NCI-H1048 (cell line): ENCODE results near the gene PELO.

ENCODE experiments used
- DNase-seq: peaks from one replicate; lab custom pipeline; 2025; lab: John Stamatoyannopoulos, UW

Gene PELO

GRCh38 chr5:52772668-52773067 lies 15.0 kb upstream of the PELO start:
- no peak for DNase-seq

DNA sequence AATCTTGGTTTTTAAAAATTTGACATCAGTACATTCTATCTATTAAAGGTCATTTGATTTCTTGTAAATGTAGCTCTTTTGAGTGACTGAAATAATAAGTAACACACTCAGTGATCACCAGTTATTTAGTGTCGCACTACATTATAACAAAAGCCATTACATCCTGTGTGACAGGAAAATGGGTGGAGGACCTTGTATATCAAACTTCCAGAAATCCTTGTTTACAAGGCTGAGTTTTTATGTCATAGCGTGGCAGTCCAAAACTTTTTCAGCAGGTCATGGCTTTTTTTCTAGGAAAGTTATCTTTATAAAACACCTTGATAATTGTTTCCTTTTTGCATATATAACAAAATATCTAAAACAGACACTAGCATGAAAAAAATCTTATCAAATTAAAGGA lies 14.4 kb upstream of the PELO start:
- DNase-seq, result no peak

DNA sequence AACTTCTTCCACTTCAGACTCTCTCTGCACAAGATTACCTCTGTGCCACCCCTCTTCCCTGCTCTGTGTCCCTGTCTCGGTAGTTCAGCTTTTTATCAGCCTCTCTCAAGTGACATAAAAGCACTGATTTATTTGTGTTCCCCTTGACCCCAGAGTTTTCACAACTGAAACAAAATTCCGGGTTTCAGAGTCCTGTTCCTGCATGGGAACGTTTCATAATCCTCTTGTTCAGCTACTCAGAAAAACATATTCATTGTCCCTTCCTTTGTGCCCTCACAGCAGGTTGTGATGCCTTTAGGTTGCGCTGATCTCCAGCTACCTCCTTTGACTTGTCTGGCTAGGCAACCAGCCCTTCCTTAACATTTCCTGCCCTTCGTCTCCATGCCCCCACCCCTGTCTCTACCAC lies 13.7 kb upstream of the PELO start:
- DNase-seq, result no peak

GRCh38 chr5:52776116-52776515 lies 11.6 kb upstream of the PELO start:
- no peak for DNase-seq

DNA sequence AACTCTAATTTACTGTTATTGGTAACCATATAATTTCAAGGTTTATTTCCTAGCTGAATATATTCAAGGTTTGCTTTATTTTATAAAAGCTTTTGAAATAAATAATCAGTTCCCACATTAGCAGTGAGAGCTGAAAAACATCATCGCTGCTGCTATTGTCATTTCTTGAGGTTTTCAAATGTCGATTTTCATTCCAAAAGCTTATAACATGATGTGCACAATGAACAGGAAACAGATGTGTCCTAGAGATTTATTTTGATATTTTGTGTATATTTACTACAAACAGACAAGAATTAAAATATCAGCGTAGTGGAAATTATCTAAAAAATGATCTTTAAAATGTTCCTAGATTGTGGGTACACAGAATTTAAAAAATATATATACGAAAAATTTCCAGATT lies 10.5 kb upstream of the PELO start:
- no peak for DNase-seq

- DNase-seq, result no peak
Observed at GRCh38 chr5:52778781-52779180, 8.9 kb upstream of the PELO start.

- DNase-seq, result no peak
Observed at GRCh38 chr5:52779213-52779612, 8.5 kb upstream of the PELO start.

DNA sequence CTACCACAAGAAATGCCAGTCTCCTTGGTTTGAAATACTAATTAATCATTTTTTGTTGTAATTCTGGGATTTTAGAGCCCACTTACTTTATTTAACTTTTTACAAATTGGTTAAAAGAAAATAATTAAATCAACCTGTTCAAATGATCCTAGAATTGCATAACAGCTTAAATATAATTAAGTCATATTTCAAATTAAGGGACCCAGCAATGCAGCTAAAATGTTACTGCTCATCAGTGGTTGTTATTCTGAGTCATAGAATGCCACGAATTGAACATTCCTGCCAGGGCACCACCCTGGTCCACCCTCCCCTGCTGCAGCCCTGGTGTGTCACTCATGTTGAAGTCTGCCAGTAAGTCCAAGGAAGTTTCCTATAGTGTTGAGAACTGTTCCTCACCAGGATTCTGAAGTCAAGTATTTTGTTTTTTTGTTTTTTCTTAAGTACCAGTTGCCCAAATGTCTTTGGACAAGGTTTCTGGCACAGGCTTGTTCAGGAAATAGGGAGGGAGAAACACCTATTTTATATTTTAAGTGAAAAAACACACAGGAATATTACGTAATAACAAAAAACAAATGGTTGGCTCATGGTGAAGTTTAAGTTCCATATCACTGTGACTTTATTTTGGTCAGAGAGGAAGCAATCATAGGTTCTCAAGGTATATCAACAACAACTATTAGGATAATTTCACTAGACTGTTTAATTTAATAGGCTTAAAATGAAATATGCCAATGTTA lies 4.3 kb upstream of the PELO start:
- DNase-seq, result no peak

- DNase-seq, result no peak
Observed at GRCh38 chr5:52784737-52785136, 3.0 kb upstream of the PELO start.

DNA sequence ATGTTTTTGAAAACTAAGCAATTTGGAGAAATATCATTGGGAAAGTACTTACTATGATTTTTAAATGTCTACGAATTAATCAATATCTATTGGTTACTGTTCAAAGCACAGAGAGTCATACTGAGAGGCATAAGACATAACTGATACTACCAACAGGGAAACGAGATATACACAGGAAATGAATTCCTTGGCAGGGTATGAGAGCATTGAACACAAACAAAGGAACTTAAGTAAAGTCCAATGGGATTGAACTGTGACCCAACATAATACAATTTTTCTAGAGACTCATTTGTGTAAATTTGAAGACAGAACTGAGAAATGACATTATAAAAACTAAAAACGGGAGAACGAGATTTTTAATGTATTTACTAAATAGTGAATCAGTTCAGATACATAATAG lies 1.3 kb upstream of the PELO start:
- no peak for DNase-seq

GRCh38 chr5:52786949-52787599 lies 642 bp upstream of the PELO start:
- DNase-seq, result no peak

- no peak for DNase-seq
Observed at GRCh38 chr5:52788505-52788821, 747 bp downstream of the PELO start.

DNA sequence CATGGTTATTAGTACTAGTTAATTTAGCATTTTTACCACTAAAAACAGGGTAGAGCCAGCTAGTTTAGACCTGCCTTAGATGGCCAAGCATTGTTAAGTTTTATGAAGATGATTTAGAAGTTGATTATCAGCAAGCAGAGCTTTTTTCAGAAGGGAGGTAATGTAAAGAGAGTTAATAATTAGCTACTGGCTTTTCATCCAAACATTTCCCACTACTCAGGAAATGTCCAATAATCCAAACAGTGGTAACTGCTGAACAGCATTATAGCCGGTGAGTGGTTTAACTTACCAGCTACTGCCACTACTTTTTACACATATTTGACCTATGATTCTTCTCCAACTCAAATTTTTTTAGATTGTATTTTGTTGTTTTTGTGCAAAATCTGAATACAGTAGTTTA lies 1.7 kb downstream of the PELO start:
- no peak for DNase-seq

GRCh38 chr5:52789851-52790250 lies 2.1 kb downstream of the PELO start:
- DNase-seq, result no peak

DNA sequence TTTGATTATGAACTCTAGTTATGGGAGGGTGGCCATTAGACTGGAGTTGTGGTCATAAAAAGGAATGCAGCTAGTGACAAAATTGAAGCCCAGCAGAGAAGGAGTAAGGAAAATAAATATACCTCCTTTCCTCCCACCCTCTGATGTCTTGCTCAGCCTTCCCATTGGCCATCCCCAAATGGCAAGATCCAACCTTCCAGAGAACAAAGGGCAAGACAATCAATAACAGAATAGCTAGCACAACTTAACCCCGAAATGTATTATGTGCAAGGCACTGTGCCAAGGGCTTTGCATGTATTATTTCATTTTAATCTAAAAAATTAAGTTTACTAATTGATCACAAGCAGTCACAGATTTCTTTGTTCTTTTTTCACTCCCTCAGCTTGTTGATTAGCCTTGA lies 3.6 kb downstream of the PELO start:
- no peak for DNase-seq

DNA sequence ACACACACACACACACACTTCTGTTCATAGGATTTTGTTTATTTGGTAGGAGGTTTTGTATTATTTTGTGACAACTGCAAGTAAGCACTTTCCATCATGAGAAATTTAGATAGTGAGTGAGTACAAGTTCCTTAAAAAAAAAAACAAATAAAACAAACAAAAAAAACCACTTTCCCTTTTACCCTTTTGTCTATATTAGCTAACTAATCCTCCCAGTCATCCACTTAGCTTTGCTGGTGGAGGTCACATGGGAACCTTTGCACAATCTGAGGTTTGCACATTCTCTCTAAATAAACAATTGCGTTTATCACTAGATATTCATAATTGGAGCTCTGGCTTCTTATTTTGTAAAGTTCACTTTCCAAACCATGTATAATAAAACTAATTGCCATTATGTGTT lies 6.8 kb downstream of the PELO start:
- no peak for DNase-seq

GRCh38 chr5:52796031-52796430 lies 8.3 kb downstream of the PELO start:
- DNase-seq, result no peak

DNA sequence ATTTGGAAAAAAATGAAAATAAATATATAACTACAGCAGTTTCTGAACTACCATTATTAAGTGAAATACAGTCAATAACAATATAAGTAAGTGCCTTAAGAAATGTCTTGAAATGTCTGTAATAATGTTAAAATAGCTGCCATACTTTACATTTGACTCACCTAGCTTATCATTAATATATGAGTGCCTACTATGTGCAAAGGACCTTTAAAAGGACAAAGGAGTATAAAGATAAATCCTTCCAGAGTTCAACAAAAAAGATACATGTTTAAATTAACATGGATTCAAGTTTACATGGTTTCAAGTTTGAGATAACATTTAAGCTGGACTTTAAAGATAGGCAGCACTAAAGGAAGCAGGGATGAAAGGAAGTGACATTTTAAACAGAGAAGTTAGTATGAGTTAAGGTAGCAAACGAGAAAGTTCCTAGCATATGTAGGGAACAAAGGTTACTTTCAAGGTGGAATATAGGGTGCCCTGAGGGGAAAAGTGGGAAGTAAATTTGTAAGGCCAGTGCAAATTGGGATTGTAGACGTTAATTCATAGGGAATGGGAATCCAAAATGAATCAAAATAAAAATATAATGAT lies 8.9 kb downstream of the PELO start:
- no peak for DNase-seq

GRCh38 chr5:52798938-52799337 lies 11.2 kb downstream of the PELO start:
- no peak for DNase-seq

DNA sequence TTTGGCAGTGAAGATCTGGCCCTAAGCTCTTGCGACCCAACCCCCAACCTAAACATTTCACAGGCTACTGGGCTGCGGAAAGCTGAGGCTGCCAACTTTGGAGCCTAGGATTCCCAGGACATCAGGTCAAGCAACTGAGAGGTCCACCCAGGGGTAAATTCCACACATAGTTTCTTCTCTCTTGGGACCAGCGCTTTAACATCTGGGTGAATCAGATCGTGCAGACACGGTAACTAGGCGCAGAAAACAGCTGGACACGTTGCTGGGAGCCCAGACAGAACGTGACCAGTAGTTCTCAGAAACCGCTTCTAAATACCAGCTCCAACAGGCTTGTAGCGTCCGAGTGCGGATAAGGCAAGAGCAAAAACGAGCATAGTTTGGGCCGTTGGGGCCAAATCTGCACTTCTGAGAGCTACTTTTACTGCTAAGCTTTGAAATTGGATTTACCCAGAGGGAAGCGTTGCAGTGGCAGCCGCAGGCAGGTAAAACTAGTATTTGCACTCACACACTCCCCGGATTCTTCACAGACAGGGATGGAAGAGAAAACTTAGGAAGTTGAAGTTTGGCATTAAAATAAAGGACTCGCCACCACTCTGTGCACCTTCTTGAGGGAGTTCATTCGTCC lies 11.8 kb downstream of the PELO start:
- DNase-seq, result no peak

GRCh38 chr5:52799983-52800393 lies 12.3 kb downstream of the PELO start:
- DNase-seq, result peak; percentile 55

- DNase-seq, result no peak
Observed at GRCh38 chr5:52800394-52801213, 12.9 kb downstream of the PELO start.
